Glutamatergic neuron (in vitro differentiated cells): ENCODE data around the gene THSD7A. TPM values are rescaled to one million over a fixed set of nuclear protein-coding genes. Genes with fewer than 3 reads are reported as not detected.

Source experiments
- DNase-seq: peaks from one replicate; pipeline ENCODE4 v3.0.0; 2022
- H3K27ac Mint-ChIP-seq: one replicate; pipeline ENCODE4 v1.8.0; 2020; ENCODE audit warnings: mild to moderate bottlenecking, mixed read lengths, inconsistent platforms; ENCODE audit not compliant: unreplicated experiment
- H3K27me3 Mint-ChIP-seq: one replicate; pipeline ENCODE4 v1.8.0; 2020; ENCODE audit warnings: mild to moderate bottlenecking, moderate library complexity, mixed read lengths, inconsistent platforms; ENCODE audit not compliant: unreplicated experiment
- H3K36me3 Mint-ChIP-seq: one replicate; pipeline ENCODE4 v1.8.0; 2020; ENCODE audit warnings: mild to moderate bottlenecking, mixed read lengths, inconsistent platforms; ENCODE audit not compliant: unreplicated experiment
- H3K4me1 Mint-ChIP-seq: one replicate; pipeline ENCODE4 v1.8.0; 2020; ENCODE audit warnings: mild to moderate bottlenecking, low read depth, mixed read lengths, inconsistent platforms; ENCODE audit not compliant: unreplicated experiment
- H3K4me3 Mint-ChIP-seq: one replicate; pipeline ENCODE4 v1.8.0; 2020; ENCODE audit warnings: mild to moderate bottlenecking, mixed read lengths, inconsistent platforms; ENCODE audit not compliant: unreplicated experiment
- H3K9me3 Mint-ChIP-seq: one replicate; pipeline ENCODE4 v1.8.0; 2020; ENCODE audit warnings: mild to moderate bottlenecking, moderate library complexity, mixed read lengths, inconsistent platforms; ENCODE audit not compliant: unreplicated experiment
- CTCF ChIP-seq: fragments of 200-600 bp; sonication (generic); IDR thresholded peaks from one replicate; pipeline ENCODE4 v1.5.0; 2021; ENCODE audit not compliant: partially characterized antibody, unreplicated experiment
- total RNA-seq: library from RNA; stranded (reverse); fragmentation: NEBNext Ultra II Directional; extraction: Animal tissue kit (Norgen Biotek cat#: 25700); gene quantifications from one replicate; pipeline ENCODE4 v1.2.1, GENCODE V29; 2021; ENCODE audit not compliant: unreplicated experiment

THSD7A gene
- total RNA-seq, 1 donor from 2014 or later, result 211 TPM

DNA sequence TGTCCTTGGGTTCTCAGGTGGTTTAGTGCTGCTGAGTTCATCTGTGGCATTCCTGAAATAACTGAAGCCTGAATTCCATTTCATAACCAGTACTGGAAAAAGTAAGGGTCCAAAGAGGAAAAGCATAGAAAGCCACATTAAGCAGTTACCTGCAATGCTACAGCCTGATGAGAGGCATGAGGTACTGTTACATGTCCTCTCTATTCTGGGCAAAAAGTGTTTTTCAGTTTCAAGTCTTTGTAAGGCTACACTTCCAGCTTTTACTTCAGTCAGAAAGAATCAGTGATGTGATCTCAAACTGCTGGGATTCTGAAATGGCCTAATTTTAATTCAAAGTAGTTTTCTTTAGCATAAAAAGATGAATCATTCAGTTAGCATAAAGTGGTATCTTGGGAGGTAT, 488.9 kb downstream of the THSD7A start:
- H3K4me1 Mint-ChIP-seq, result peaks cover 12% of the 10 kb centered on the region
- TF ChIP-seq CTCF, result no peak

DNA sequence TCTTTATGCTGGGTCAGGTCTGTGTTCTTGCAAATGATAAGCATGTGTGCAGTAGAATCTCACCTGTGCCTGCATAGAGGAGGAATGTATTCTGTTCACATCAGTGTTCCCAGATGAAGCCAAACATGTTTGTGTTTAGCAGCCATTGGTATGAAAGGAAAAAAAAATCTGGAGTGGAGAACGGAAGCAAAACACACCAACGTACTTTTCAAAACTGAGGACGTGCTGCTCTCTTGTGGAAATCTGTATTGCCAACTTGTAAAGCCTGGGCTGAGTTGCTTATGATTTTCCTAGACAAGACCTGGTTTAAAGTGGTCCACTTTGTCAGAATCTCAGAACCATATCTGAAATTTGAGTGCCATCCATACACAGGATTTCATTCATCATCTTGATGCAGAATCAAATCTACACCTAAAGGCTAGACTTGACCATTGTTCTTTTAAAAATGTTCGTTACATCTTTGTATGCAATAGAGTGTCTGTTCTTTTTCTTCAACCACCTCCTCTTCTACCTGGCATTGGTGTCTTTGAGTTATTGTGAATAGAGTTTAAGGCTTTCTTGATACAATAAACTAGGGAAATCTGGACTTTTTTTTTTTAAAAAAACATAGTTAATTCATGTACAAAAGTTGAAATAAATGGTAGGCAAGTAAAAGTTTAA, 490.6 kb downstream of the THSD7A start:
- DNase-seq, result no peak
- Mint-ChIP-seq H3K4me1 (peaks cover 12% of the 10 kb centered on the region), H3K36me3 (no peaks in the 10 kb centered on the region), H3K27me3 (no peaks in the 10 kb centered on the region), H3K4me3 (no peak overlapping the region), H3K9me3 (no peaks in the 10 kb centered on the region), H3K27ac (no peak overlapping the region)
- no peak for TF ChIP-seq CTCF

More for the DNA sequence above, 488.9 kb downstream of the THSD7A start:
- Mint-ChIP-seq H3K27ac (no peak overlapping the region), H3K27me3 (no peaks in the 10 kb centered on the region), H3K9me3 (no peaks in the 10 kb centered on the region), H3K36me3 (no peaks in the 10 kb centered on the region), H3K4me3 (no peak overlapping the region)
- no peak for DNase-seq

DNA sequence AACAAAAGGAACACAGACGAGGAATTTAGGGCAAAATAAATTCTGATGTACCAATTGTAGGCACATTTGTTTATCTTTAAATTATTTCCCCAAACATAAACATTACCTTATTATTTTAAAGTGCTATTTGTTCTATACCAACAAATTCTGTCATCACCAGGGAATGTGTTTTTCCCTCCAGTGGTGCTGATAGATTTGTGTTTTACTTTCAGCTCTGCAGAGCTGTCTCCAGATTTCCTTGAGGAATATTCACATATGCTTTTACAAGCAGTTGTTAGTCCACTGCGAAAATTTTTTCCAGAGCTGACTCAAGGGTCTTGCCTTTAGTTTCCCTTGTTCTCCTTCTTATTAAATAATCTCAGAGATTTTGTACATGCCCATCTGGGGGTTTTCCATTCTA, 495.6 kb downstream of the THSD7A start:
- DNase-seq, result no peak
- no peaks in the 10 kb centered on the region for H3K36me3 Mint-ChIP-seq
- no peak overlapping the region for H3K27ac Mint-ChIP-seq
- no peak overlapping the region for H3K4me3 Mint-ChIP-seq
- no peaks in the 10 kb centered on the region for H3K9me3 Mint-ChIP-seq
- no peak for TF ChIP-seq CTCF
- no peaks in the 10 kb centered on the region for H3K27me3 Mint-ChIP-seq
- peaks cover 2% of the 10 kb centered on the region for H3K4me1 Mint-ChIP-seq

- Mint-ChIP-seq H3K4me1 (no peaks in the 10 kb centered on the region), H3K4me3 (no peak overlapping the region), H3K9me3 (no peaks in the 10 kb centered on the region), H3K27me3 (no peaks in the 10 kb centered on the region), H3K27ac (no peak overlapping the region), H3K36me3 (no peaks in the 10 kb centered on the region)
- no peak for DNase-seq
- TF ChIP-seq CTCF, result no peak
Observed at GRCh38 chr7:11335947-11336346, 496.1 kb downstream of the THSD7A start.

- peaks cover 21% of the 10 kb centered on the region for H3K4me1 Mint-ChIP-seq
- H3K27ac Mint-ChIP-seq, result no peak overlapping the region
- DNase-seq, result no peak
- peaks cover 3% of the 10 kb centered on the region for H3K9me3 Mint-ChIP-seq
- no peak overlapping the region for H3K4me3 Mint-ChIP-seq
- TF ChIP-seq CTCF, result no peak
- H3K36me3 Mint-ChIP-seq, result no peaks in the 10 kb centered on the region
- H3K27me3 Mint-ChIP-seq, result peaks cover 4% of the 10 kb centered on the region
Observed at GRCh38 chr7:11332865-11333228, 499.2 kb downstream of the THSD7A start.
